Natural killer cell treated with Interleukin-12 subunit alpha and Interleukin-12 subunit beta and Interleukin-15 and Interleukin-18, amount 100 ng/mL, for 72 hours (primary cell): ENCODE results near the gene ZNF429. TPM values are rescaled to one million over a fixed set of nuclear protein-coding genes. Genes with fewer than 3 reads are reported as not detected.
"Not testable (repeated sequence)": the region's sequence is repeated elsewhere in the genome, so short reads cannot be mapped to it uniquely, and the experiment has no call there.

Experiments used
- ATAC-seq, 2 donors: fragments of 150-1000 bp; cut with Tn5 transposase in 1 of 2; sonication (Bioruptor Pico), chemical (Tn5 transposase) in 1 of 2; 2 replicates each; pipeline ENCODE4 v1.10.0; 2021
- DNase-seq: peaks from one replicate; pipeline ENCODE4 v3.0.0; 2022; ENCODE audit warnings: low spot score
- H3K27ac Mint-ChIP-seq, 2 donors: 1 replicate in 1 of 2; 2 replicates in 1 of 2; pipeline ENCODE4 v1.8.0; 2022; ENCODE audit warnings: mixed read lengths in 2 of 2, mild to moderate bottlenecking in 1 of 2, moderate library complexity in 1 of 2
- H3K27me3 Mint-ChIP-seq, 2 donors: 1 replicate in 1 of 2; 2 replicates in 1 of 2; pipeline ENCODE4 v1.8.0; 2022; ENCODE audit warnings: mixed read lengths in 2 of 2
- H3K36me3 Mint-ChIP-seq: one replicate; pipeline ENCODE4 v1.8.0; 2022; ENCODE audit warnings: mixed read lengths
- H3K4me1 Mint-ChIP-seq, 2 donors: 1 replicate in 1 of 2; 2 replicates in 1 of 2; pipeline ENCODE4 v1.8.0; 2022; ENCODE audit warnings: low read depth in 2 of 2, mixed read lengths in 2 of 2, mild to moderate bottlenecking in 1 of 2
- H3K4me3 Mint-ChIP-seq: one replicate; pipeline ENCODE4 v1.8.0; 2022; ENCODE audit warnings: mixed read lengths
- H3K9me3 Mint-ChIP-seq: 2 replicates; pipeline ENCODE4 v1.8.0; 2022; ENCODE audit warnings: mixed read lengths
- total RNA-seq, 2 donors: library from RNA; stranded (reverse); gene quantifications; one replicate each; pipeline ENCODE4 v1.2.3, GENCODE V29; 2022

ZNF429 gene
- total RNA-seq, 2 donors from 2014 or later, result 10.9 to 11.0 TPM

DNA sequence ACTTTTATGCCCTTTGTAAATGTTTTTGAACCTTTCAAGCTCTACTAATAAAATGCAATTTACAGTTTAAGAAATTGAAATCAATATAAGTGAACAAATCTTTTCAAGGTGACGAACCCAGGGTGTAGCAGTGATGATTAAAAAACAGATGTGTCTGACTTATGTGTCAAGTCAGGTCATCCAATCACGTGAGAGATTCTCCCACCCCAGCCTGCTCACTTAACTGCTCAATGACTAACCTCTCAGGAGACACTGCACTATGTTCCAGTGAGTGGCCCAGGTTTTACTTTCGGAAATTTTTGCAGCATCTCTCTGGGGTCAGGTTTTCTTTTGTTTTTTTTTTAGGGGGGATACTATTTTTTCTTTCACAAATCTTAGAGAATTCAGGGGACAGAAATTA lies 60.7 kb downstream of the ZNF429 start:
- Mint-ChIP-seq H3K27me3 (no peaks in the 10 kb centered on the region), H3K27ac (peak overlapping the region in 1 of 2 donors; percentile 69), H3K36me3 (peaks cover 24% of the 10 kb centered on the region), H3K4me1 (peaks cover 12 to 23% of the 10 kb centered on the region in 2 donors), H3K4me3 (no peak overlapping the region), H3K9me3 (no peaks in the 10 kb centered on the region)
- DNase-seq (no peak), ATAC-seq (no peak)

DNA sequence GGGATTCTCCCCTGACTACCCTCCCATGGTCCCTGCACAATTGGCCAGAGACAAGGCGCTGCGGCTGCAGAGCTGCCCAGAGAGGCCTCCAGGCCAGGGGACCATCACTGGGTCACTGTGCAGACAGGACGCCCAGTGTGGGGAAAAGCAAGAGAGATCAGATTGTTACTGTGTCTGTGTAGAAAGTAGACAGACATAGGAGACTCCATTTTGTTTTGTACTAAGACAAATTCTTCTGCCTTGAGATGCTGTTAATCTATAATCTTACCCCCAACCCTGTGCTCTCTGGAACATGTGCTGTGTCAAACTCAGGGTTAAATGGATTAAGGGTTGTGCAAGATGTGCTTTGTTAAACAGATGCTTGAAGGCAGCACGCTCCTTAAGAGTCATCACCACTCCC lies 62.4 kb downstream of the ZNF429 start:
- H3K4me3 Mint-ChIP-seq, result peak overlapping the region; percentile 95
- not testable (repeated sequence) for H3K27me3 Mint-ChIP-seq, DNase-seq, H3K27ac Mint-ChIP-seq, H3K9me3 Mint-ChIP-seq, ATAC-seq
- peaks cover 11 to 23% of the 10 kb centered on the region in 2 donors for H3K4me1 Mint-ChIP-seq
- H3K36me3 Mint-ChIP-seq, result peaks cover 19% of the 10 kb centered on the region

GRCh38 chr19:21568816-21569493 lies 63.6 kb downstream of the ZNF429 start:
- Mint-ChIP-seq H3K27ac (peak overlapping the region; percentile 91 to 100), H3K27me3 (no peaks in the 10 kb centered on the region), H3K9me3 (no peaks in the 10 kb centered on the region), H3K36me3 (peaks cover 15% of the 10 kb centered on the region), H3K4me3 (peak overlapping the region; percentile 95), H3K4me1 (peaks cover 6 to 23% of the 10 kb centered on the region in 2 donors)
- DNase-seq (peak; percentile 94), ATAC-seq (peak; percentile 100)

DNA sequence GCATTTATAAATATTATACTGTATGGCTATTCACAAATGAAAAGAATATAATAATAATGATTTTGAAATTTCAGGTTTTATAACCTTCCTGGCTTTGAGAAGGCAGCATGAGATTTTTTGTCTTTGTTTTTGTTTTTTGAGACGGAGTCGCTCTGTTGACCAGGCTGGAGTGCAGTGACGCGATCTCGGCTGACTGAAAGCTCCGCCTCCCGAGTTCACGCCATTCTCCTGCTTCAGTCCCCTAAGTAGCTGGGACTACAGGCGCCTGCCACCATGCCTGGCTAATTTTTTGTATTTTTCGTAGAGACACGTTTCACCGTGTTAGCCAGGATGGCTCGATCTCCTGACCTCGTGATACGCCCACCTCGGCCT lies 64.1 kb downstream of the ZNF429 start:
- no peaks in the 10 kb centered on the region for H3K9me3 Mint-ChIP-seq
- H3K4me1 Mint-ChIP-seq, result peaks cover 6 to 22% of the 10 kb centered on the region in 2 donors
- ATAC-seq, result peak; percentile 67 to 73
- peaks cover 15% of the 10 kb centered on the region for H3K36me3 Mint-ChIP-seq
- peak overlapping the region; percentile 91 to 100 for H3K27ac Mint-ChIP-seq
- H3K27me3 Mint-ChIP-seq, result no peaks in the 10 kb centered on the region
- DNase-seq, result peak; percentile 80
- peak overlapping the region; percentile 95 for H3K4me3 Mint-ChIP-seq

GRCh38 chr19:21571316-21571715 lies 65.9 kb downstream of the ZNF429 start:
- Mint-ChIP-seq H3K9me3 (no peaks in the 10 kb centered on the region), H3K27me3 (peaks cover 0 to 3% of the 10 kb centered on the region in 2 donors), H3K36me3 (peaks cover 15% of the 10 kb centered on the region), H3K4me1 (peaks cover 6 to 16% of the 10 kb centered on the region in 2 donors), H3K27ac (no peak overlapping the region), H3K4me3 (no peak overlapping the region)
- DNase-seq (no peak), ATAC-seq (no peak)

- ATAC-seq (no peak), DNase-seq (no peak)
- Mint-ChIP-seq H3K9me3 (no peaks in the 10 kb centered on the region), H3K4me3 (no peak overlapping the region), H3K36me3 (peaks cover 10% of the 10 kb centered on the region), H3K4me1 (no peaks in the 10 kb centered on the region), H3K27ac (peak overlapping the region in 1 of 2 donors; percentile 21), H3K27me3 (peaks cover 0 to 3% of the 10 kb centered on the region in 2 donors)
Observed at GRCh38 chr19:21574607-21575006, 69.2 kb downstream of the ZNF429 start.

DNA sequence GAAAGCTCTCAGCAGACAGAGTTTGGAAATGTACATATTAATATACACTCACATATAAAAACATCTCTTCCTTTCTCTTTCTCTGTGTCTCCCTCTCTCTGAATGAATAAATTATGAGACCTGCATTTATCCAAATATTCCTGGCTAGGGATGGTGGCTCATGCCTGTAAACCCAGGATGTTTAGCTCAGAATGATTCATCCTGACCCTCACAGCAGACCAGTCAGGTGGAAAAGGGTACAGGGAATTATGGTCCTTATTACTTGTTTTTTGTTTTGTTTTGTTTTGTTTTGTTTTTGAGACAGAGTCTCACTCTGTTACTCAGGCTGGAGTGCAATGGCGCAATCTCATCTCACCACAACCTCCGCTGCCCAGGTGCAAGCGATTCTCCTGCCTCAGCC lies 71.1 kb downstream of the ZNF429 start:
- DNase-seq (no peak), ATAC-seq (no peak)
- Mint-ChIP-seq H3K36me3 (peaks cover 5% of the 10 kb centered on the region), H3K27me3 (peaks cover 0 to 3% of the 10 kb centered on the region in 2 donors), H3K4me3 (no peak overlapping the region), H3K4me1 (no peaks in the 10 kb centered on the region), H3K9me3 (no peaks in the 10 kb centered on the region), H3K27ac (no peak overlapping the region)

DNA sequence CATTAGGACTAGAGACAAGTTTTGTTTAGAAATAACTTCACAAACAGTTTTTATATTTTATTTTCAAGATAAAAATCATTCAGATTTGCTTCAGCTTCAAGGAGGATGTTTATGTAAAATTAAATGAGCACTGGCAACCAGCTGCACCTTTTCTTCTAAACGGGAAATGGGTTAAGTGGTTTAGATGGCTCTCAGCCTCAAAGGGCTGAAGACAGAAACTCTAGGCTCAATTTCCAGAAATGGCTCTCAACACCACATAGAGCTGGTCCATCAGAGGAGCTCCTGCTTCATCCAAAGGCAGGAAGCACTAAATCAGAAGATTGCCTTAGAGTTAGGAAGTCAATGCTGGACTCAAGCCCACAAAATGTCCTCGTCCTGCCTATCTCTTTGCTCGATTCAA lies 74.7 kb downstream of the ZNF429 start:
- H3K27ac Mint-ChIP-seq, result no peak overlapping the region
- no peaks in the 10 kb centered on the region for H3K9me3 Mint-ChIP-seq
- peaks cover 0 to 3% of the 10 kb centered on the region in 2 donors for H3K4me1 Mint-ChIP-seq
- H3K36me3 Mint-ChIP-seq, result no peaks in the 10 kb centered on the region
- no peak for ATAC-seq
- peaks cover 0 to 5% of the 10 kb centered on the region in 2 donors for H3K27me3 Mint-ChIP-seq
- H3K4me3 Mint-ChIP-seq, result no peak overlapping the region
- no peak for DNase-seq

DNA sequence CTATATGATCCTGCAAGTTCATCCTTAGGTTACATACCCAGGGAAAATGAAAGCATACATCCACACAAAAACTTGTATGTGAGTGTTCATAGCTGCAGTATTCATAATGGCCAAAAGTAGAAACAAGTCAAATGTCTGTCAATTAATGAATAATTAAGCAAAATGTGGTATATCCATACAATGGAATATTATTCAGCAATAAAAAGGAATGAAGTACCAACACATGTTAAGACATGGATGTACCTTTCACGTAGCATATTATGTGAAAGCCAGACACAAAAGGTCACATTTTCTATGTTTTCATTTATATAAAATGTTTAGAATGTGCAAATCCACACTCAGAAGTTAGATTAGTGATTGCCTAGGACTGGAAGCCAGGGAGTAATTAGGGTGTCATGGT lies 75.4 kb downstream of the ZNF429 start:
- no peaks in the 10 kb centered on the region for H3K9me3 Mint-ChIP-seq
- no peaks in the 10 kb centered on the region for H3K36me3 Mint-ChIP-seq

DNA sequence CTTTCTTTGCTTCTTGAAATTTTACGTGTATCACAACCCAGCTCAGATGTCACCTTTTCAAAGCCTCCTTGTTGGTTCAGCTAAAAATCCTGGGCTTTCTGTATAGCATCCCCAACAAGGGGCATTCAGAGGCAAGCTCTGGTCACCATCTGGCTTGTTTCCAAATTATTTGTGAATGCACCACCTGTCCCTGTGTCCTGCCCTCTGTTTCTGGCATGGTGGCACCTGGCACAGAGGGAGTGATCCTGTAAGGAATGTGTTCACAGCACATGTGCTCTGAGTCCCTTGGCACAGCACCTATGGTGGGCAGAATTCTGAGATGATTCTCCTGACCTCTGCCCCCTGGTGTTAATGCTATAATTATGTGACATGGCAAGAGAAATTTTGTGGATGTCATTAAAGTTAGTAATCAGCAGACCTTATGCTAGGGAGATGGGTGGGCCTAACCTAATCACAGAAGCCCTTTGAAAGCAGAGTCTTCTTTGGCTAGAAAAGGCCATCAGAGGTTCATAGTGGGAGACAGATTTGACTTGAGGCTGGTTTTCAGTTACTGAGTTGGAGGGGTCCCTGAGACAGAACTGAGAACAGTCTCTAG lies 76.3 kb downstream of the ZNF429 start:
- peaks cover 0 to 3% of the 10 kb centered on the region in 2 donors for H3K4me1 Mint-ChIP-seq
- H3K36me3 Mint-ChIP-seq, result no peaks in the 10 kb centered on the region
- peaks cover 0 to 3% of the 10 kb centered on the region in 2 donors for H3K27me3 Mint-ChIP-seq
- no peaks in the 10 kb centered on the region for H3K9me3 Mint-ChIP-seq
- no peak overlapping the region for H3K27ac Mint-ChIP-seq
- ATAC-seq, result no peak
- no peak overlapping the region for H3K4me3 Mint-ChIP-seq
- no peak for DNase-seq

More for the DNA sequence above, 75.4 kb downstream of the ZNF429 start:
- H3K4me3 Mint-ChIP-seq, result no peak overlapping the region
- no peak overlapping the region for H3K27ac Mint-ChIP-seq
- peaks cover 0 to 3% of the 10 kb centered on the region in 2 donors for H3K4me1 Mint-ChIP-seq
- no peak for DNase-seq
- no peak for ATAC-seq
- H3K27me3 Mint-ChIP-seq, result peaks cover 0 to 5% of the 10 kb centered on the region in 2 donors

DNA sequence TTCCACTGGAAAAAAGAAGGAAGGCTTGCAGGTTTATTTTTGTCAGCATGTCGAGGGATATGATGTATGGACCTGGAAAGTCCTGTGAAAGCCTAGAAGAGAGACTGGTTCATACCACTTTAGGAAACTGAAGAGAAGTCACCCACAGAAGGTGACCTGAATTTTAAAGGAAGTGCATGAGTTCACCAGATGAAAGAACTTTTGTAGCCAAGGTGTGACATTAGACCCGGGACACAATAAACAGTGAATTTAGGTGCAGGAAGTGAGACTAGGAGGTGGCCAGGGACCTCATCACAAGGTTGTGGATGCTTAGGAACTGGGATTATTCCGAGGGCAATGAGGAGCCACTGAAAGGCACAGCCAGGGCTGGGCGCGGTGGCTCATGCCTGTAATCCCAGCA lies 79.1 kb downstream of the ZNF429 start:
- Mint-ChIP-seq H3K36me3 (no peaks in the 10 kb centered on the region), H3K9me3 (no peaks in the 10 kb centered on the region), H3K4me1 (peaks cover 0 to 8% of the 10 kb centered on the region in 2 donors), H3K27ac (no peak overlapping the region), H3K27me3 (peaks cover 0 to 7% of the 10 kb centered on the region in 2 donors), H3K4me3 (no peak overlapping the region)
- DNase-seq (no peak), ATAC-seq (no peak)

GRCh38 chr19:21585281-21585890 lies 80.0 kb downstream of the ZNF429 start:
- DNase-seq (no peak), ATAC-seq (no peak)
- H3K27me3 Mint-ChIP-seq, result peaks cover 0 to 7% of the 10 kb centered on the region in 2 donors
- H3K4me3 Mint-ChIP-seq, result no peak overlapping the region
- H3K36me3 Mint-ChIP-seq, result no peaks in the 10 kb centered on the region
- H3K4me1 Mint-ChIP-seq, result peaks cover 0 to 8% of the 10 kb centered on the region in 2 donors
- H3K9me3 Mint-ChIP-seq, result no peaks in the 10 kb centered on the region
- no peak overlapping the region for H3K27ac Mint-ChIP-seq

GRCh38 chr19:21586311-21587116 lies 81.1 kb downstream of the ZNF429 start:
- no peaks in the 10 kb centered on the region for H3K9me3 Mint-ChIP-seq
- ATAC-seq (peak; percentile 69 to 73), DNase-seq (peak; percentile 62)
- H3K4me3 Mint-ChIP-seq, result peak overlapping the region; percentile 79
- H3K27ac Mint-ChIP-seq, result no peak overlapping the region
- H3K36me3 Mint-ChIP-seq, result no peaks in the 10 kb centered on the region
- H3K27me3 Mint-ChIP-seq, result peaks cover 0 to 10% of the 10 kb centered on the region in 2 donors
- peaks cover 0 to 8% of the 10 kb centered on the region in 2 donors for H3K4me1 Mint-ChIP-seq
